H1 (cell line): ENCODE measurements around the gene PACS1. TPM values are rescaled to one million over a fixed set of nuclear protein-coding genes. Genes with fewer than 3 reads are reported as not detected.

Experiments used
- CTCF ChIA-PET: fragments of 300-600 bp; sonication (Branson Sonifier 250); formaldehyde crosslinking; loops from one replicate; lab custom pipeline; 2021; ENCODE audit not compliant: partially characterized antibody; lab: Charles Lee
- POLR2A ChIA-PET: fragments of 300-600 bp; sonication (Branson Sonifier 250); formaldehyde crosslinking; loops from one replicate; lab custom pipeline; 2021; ENCODE audit warnings: inconsistent platforms; ENCODE audit not compliant: partially characterized antibody; lab: Charles Lee
- DNase-seq, 2 experiments: peaks; one replicate each; pipeline versions ENCODE4 v3.0.0 to v3.0.0-alpha.2; 2010 to 2022; ENCODE audit warnings: low spot score in 2 of 2, low read depth in 1 of 2, mixed read lengths in 1 of 2
- FAIRE-seq: peaks from 2 replicates; lab custom pipeline; 2011; peaks lifted over from hg19 to GRCh38; lab: Jason Lieb, UNC
- H2AFZ ChIP-seq: 2 replicates; pipeline ENCODE4 v1.8.1; 2012; ENCODE audit warnings: low read length, inconsistent platforms
- H2AK5ac ChIP-seq: 2 replicates; pipeline ENCODE4 v1.6.1; 2013; ENCODE audit warnings: low read depth, low read length
- H2BK120ac ChIP-seq: replicated peaks from 2 replicates; pipeline ENCODE3; 2013; ENCODE audit warnings: low read depth, low read length, inconsistent platforms
- H2BK12ac ChIP-seq: 2 replicates; pipeline ENCODE4 v1.6.1; 2013; ENCODE audit warnings: low read depth, low read length
- H2BK15ac ChIP-seq: 2 replicates; pipeline ENCODE4 v1.6.1; 2013; ENCODE audit warnings: low read length
- H2BK20ac ChIP-seq: 2 replicates; pipeline ENCODE4 v1.6.1; 2013; ENCODE audit warnings: low read length
- H2BK5ac ChIP-seq: 2 replicates; pipeline ENCODE4 v1.6.1; 2013; ENCODE audit warnings: low read depth, low read length
- H3K14ac ChIP-seq: 2 replicates; pipeline ENCODE4 v1.6.1; 2013; ENCODE audit warnings: inconsistent platforms; ENCODE audit not compliant: insufficient read length
- H3K18ac ChIP-seq: 2 replicates; pipeline ENCODE4 v1.6.1; 2013; ENCODE audit warnings: low read length; ENCODE audit errors: extremely low read depth
- H3K23ac ChIP-seq: 2 replicates; pipeline ENCODE4 v1.6.1; 2013; ENCODE audit warnings: inconsistent platforms; ENCODE audit not compliant: insufficient read length
- H3K23me2 ChIP-seq: 2 replicates; pipeline ENCODE4 v1.6.1; 2013; ENCODE audit warnings: low read depth, low read length
- H3K27ac ChIP-seq: 2 replicates; pipeline ENCODE4 v1.6.1; 2011; ENCODE audit warnings: low read depth, low read length, inconsistent platforms
- H3K27me3 ChIP-seq, 4 experiments: replicated peaks in 1 of 4; 1 replicate in 1 of 4; 2 replicates in 3 of 4; pipeline versions ENCODE4 v1.6.1 to v1.8.1; 2011 to 2013; ENCODE audit warnings: low read length in 3 of 4, mild to moderate bottlenecking in 3 of 4, inconsistent platforms in 2 of 4, mixed read lengths in 2 of 4, moderate library complexity in 1 of 4; ENCODE audit not compliant: control insufficient read depth in 3 of 4, insufficient read depth in 3 of 4; ENCODE audit errors: extremely low read depth in 1 of 4
- H3K36me3 ChIP-seq, 4 experiments: 2 replicates each; pipeline versions ENCODE4 v1.6.1 to v1.8.1; 2011 to 2013; ENCODE audit warnings: mild to moderate bottlenecking in 4 of 4, low read length in 3 of 4, moderate library complexity in 2 of 4, control low read depth in 1 of 4, inconsistent platforms in 1 of 4; ENCODE audit not compliant: insufficient read depth in 4 of 4, control insufficient read depth in 2 of 4
- H3K4ac ChIP-seq: replicated peaks from 2 replicates; pipeline ENCODE3; 2013; ENCODE audit warnings: low read length, low read depth, mixed read lengths, inconsistent platforms; ENCODE audit not compliant: insufficient read length
- H3K4me1 ChIP-seq, 4 experiments: replicated peaks in 1 of 4; 1 replicate in 1 of 4; 2 replicates in 3 of 4; pipeline versions ENCODE4 v1.6.1 to v1.8.1; 2011 to 2013; ENCODE audit warnings: low read length in 3 of 4, inconsistent platforms in 2 of 4, mixed read lengths in 1 of 4; ENCODE audit not compliant: insufficient read depth in 4 of 4, control insufficient read depth in 3 of 4
- H3K4me2 ChIP-seq, 2 experiments: 2 replicates each; pipeline versions ENCODE4 v1.6.1 to v1.8.1; 2011 to 2013; ENCODE audit warnings: low read depth in 2 of 2, low read length in 2 of 2, control low read depth in 1 of 2, inconsistent platforms in 1 of 2, mild to moderate bottlenecking in 1 of 2; ENCODE audit not compliant: insufficient read depth in 1 of 2
- H3K4me3 ChIP-seq, 4 experiments: fragments of 200-600, 300-600 bp in 1 of 4; sonication (generic), shearing (Covaris generic), sonication (Bioruptor Twin) in 1 of 4; 2 replicates each; pipeline versions ENCODE4 v1.5.1 to v1.8.1; 2011 to 2016; ENCODE audit warnings: low read length in 4 of 4, low read depth in 3 of 4, control low read depth in 2 of 4, inconsistent platforms in 2 of 4, mild to moderate bottlenecking in 2 of 4, mixed read lengths in 1 of 4, moderate library complexity in 1 of 4; ENCODE audit not compliant: insufficient read depth in 2 of 4; ENCODE audit errors: extremely low read depth in 1 of 4
- H3K56ac ChIP-seq: replicated peaks from 2 replicates; pipeline ENCODE3; 2013; ENCODE audit warnings: low read depth, mild to moderate bottlenecking, mixed read lengths, low read length, inconsistent platforms; ENCODE audit not compliant: insufficient read length
- H3K79me1 ChIP-seq: 2 replicates; pipeline ENCODE4 v1.6.1; 2013; ENCODE audit warnings: low read depth, low read length, control low read depth
- H3K79me2 ChIP-seq, 2 experiments: 2 replicates each; pipeline versions ENCODE4 v1.6.1 to v1.8.1; 2012 to 2013; ENCODE audit warnings: low read length in 2 of 2, mild to moderate bottlenecking in 2 of 2, inconsistent platforms in 1 of 2; ENCODE audit not compliant: insufficient read depth in 2 of 2, control insufficient read depth in 1 of 2
- H3K9ac ChIP-seq, 4 experiments: replicated peaks in 1 of 4; 1 replicate in 1 of 4; 2 replicates in 3 of 4; pipeline versions ENCODE4 v1.6.1 to v1.8.1; 2011 to 2013; ENCODE audit warnings: low read depth in 3 of 4, low read length in 3 of 4, control low read depth in 2 of 4, mild to moderate bottlenecking in 2 of 4, moderate library complexity in 2 of 4, inconsistent platforms in 1 of 4; ENCODE audit errors: extremely low read depth in 1 of 4
- H3K9me3 ChIP-seq, 2 experiments: 2 replicates each; pipeline versions ENCODE4 v1.6.1 to v1.8.1; 2012 to 2013; ENCODE audit warnings: mild to moderate bottlenecking in 2 of 2, moderate library complexity in 2 of 2, control low read depth in 1 of 2, inconsistent platforms in 1 of 2, low read depth in 1 of 2, low read length in 1 of 2, mixed read lengths in 1 of 2; ENCODE audit not compliant: insufficient read depth in 2 of 2
- H4K20me1 ChIP-seq, 2 experiments: replicated peaks in 1 of 2; 2 replicates each; pipeline versions ENCODE3 to v1.8.1; 2011 to 2013; ENCODE audit warnings: inconsistent platforms in 2 of 2, low read length in 2 of 2, mild to moderate bottlenecking in 1 of 2; ENCODE audit not compliant: insufficient read depth in 2 of 2, control insufficient read depth in 1 of 2
- H4K5ac ChIP-seq: 2 replicates; pipeline ENCODE4 v1.6.1; 2013; ENCODE audit warnings: low read length, low read depth, mixed read lengths, inconsistent platforms; ENCODE audit not compliant: insufficient read length
- H4K8ac ChIP-seq: 2 replicates; pipeline ENCODE4 v1.8.0; 2013; ENCODE audit warnings: mild to moderate bottlenecking, moderate library complexity, low read length, inconsistent platforms; ENCODE audit not compliant: insufficient read depth; ENCODE audit errors: extremely low read depth
- H4K91ac ChIP-seq: replicated peaks from 2 replicates; pipeline ENCODE3; 2013; ENCODE audit warnings: low read length, mixed read lengths, inconsistent platforms; ENCODE audit not compliant: insufficient read length
- CBX5 ChIP-seq: fragments of 300-800, 300-1000 bp; sonication (generic); IDR thresholded peaks from 2 replicates; pipeline ENCODE4 v1.7.1; 2016; ENCODE audit warnings: antibody characterized with exemption, low read length, low read depth
- EGR1 ChIP-seq: IDR thresholded peaks from 2 replicates; pipeline ENCODE4 v1.6.1; 2011; ENCODE audit warnings: low read depth, low read length, borderline replicate concordance
- RNF2 ChIP-seq: fragments of 200-900, 300-1000 bp; sonication (generic); IDR thresholded peaks from 2 replicates; pipeline ENCODE4 v1.7.1; 2016; ENCODE audit warnings: borderline replicate concordance, low read depth, mild to moderate bottlenecking, antibody characterized with exemption, low read length; ENCODE audit not compliant: poor library complexity, severe bottlenecking; ENCODE audit errors: missing control alignments
- TCF12 ChIP-seq: IDR thresholded peaks from 2 replicates; pipeline ENCODE4 v1.6.1; 2011; ENCODE audit warnings: low read depth, mild to moderate bottlenecking, low read length
- WGBS, 2 experiments: shearing (Covaris generic) in 1 of 2; methylation state at CpG; one replicate each; pipeline versions ENCODE4 v1.1.6 to v1.1.7; 2013 to 2015; ENCODE audit warnings: low lambda C conversion rate in 2 of 2, mixed read lengths in 2 of 2, inconsistent platforms in 1 of 2, low coverage in 1 of 2, missing lambda C conversion rate in 1 of 2; ENCODE audit not compliant: insufficient replicate concordance in 2 of 2, insufficient coverage in 1 of 2, insufficient read length in 1 of 2; ENCODE audit errors: extremely low coverage in 1 of 2, missing lambda C conversion rate in 1 of 2; 5-methylcytosine and 5-hydroxymethylcytosine counted together
- polyA plus RNA-seq, 7 experiments: library from polyadenylated mRNA; depleted of rRNA in 3 of 7; stranded (reverse) in 5 of 7; unstranded in 2 of 7; fragments of >200 nt in 5 of 7; fragments of 200-250 nt in 2 of 7; gene quantifications; 1 replicate in 5 of 7; 2 replicates in 1 of 7; 4 replicates in 1 of 7; pipeline versions ENCODE4 v1.2.1 to v1.2.3, GENCODE V29; 2011 to 2013; ENCODE audit warnings: missing spikeins in 2 of 7, mixed read lengths in 2 of 7
- total RNA-seq: library from RNA; stranded (reverse); fragmentation: NEBNext Ultra II Directional; extraction: Animal tissue kit (Norgen Biotek cat#: 25700); gene quantifications from 2 replicates; pipeline ENCODE4 v1.2.1, GENCODE V29; 2021

PACS1 gene
- total and polyA plus RNA-seq, 2 of the 8 experiments (the other 6 are each of a cell fraction or from before 2014, with no cell fraction given) = 11.5 to 36.0 TPM

DNA sequence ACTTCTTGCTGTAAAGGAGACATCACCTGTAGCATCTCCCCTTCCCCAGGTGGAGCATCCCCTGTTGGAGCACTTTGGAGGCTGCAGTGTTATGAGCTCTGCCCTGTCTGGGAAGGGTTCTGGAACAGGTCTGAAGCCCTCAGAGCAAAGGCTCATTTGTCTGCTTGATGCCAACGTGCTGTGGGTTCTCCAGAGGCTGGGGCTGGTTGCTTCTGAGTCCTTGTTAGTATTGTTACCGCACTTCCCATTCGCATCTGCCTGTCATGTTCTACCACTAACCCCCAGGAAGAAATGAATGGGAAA, 73.1 kb downstream of the PACS1 start:
- Histone ChIP-seq H2BK20ac (no peak overlapping the region), H2AFZ (no peak overlapping the region), H4K5ac (no peak overlapping the region), H4K8ac (no peak overlapping the region), H3K18ac (no peak overlapping the region), H3K9ac (no peak overlapping the region), H3K23ac (no peak overlapping the region), H2BK120ac (no peak overlapping the region), H3K79me2 (no peaks in the 10 kb centered on the region), H4K91ac (no peak overlapping the region), H3K4me3 (no peak overlapping the region), H3K14ac (no peak overlapping the region), H2BK5ac (no peak overlapping the region), H3K79me1 (no peaks in the 10 kb centered on the region), H3K4me1 (no peaks in the 10 kb centered on the region), H4K20me1 (no peaks in the 10 kb centered on the region), H3K9me3 (no peaks in the 10 kb centered on the region), H3K23me2 (no peaks in the 10 kb centered on the region), H2AK5ac (no peak overlapping the region), H3K56ac (no peak overlapping the region), H3K4me2 (no peak overlapping the region), H3K36me3 (no peaks in the 10 kb centered on the region), H3K4ac (no peak overlapping the region), H3K27ac (no peak overlapping the region), H2BK12ac (no peak overlapping the region), H2BK15ac (no peak overlapping the region), H3K27me3 (no peaks in the 10 kb centered on the region)
- CTCF ChIA-PET = interaction anchor here (0.9 to 2.6 kb wide), 4 partner anchors 8 to 80 kb away, joined by 3 to 8 read pairs (median 4); no protein-coding TSS in a partner anchor
- FAIRE-seq (no peak), DNase-seq (no peak)
- TF ChIP-seq TCF12 (no peak), EGR1 (no peak), RNF2 (no peak), CBX5 (no peak)
- POLR2A ChIA-PET = no interaction called here
- WGBS, 2 experiments = 86% methylated on average over 3 of the region's 3 CpGs; no CpG with 5 or more reads in 1 of the 2 experiments
